Keratinocyte (primary cell): ENCODE measurements around the gene CLIC3. TPM values are rescaled to one million over a fixed set of nuclear protein-coding genes. Genes with fewer than 3 reads are reported as not detected.
"Not testable (repeated sequence)": the region's sequence is repeated elsewhere in the genome, so short reads cannot be mapped to it uniquely, and the experiment has no call there.

Experiments
- DNase-seq: peaks from one replicate; pipeline ENCODE4 v3.0.0-alpha.2; 2011; ENCODE audit warnings: low read depth, missing footprints, low spot score
- FAIRE-seq: peaks from 2 replicates; lab custom pipeline; 2011; peaks lifted over from hg19 to GRCh38; lab: Jason Lieb, UNC
- H2AFZ ChIP-seq: 2 replicates; pipeline ENCODE4 v1.6.0; 2012; ENCODE audit warnings: low read length, control low read depth, inconsistent platforms; ENCODE audit not compliant: control insufficient read depth
- H3K27ac ChIP-seq: 2 replicates; pipeline ENCODE4 v1.5.1; 2011; ENCODE audit warnings: low read length; ENCODE audit not compliant: control insufficient read depth, insufficient read depth
- H3K27me3 ChIP-seq: 3 replicates; pipeline ENCODE4 v1.6.0; 2011; ENCODE audit warnings: low read length; ENCODE audit not compliant: control insufficient read depth, insufficient read depth; ENCODE audit errors: extremely low read depth
- H3K36me3 ChIP-seq, 2 experiments: 2 replicates in 1 of 2; 3 replicates in 1 of 2; pipeline ENCODE4 v1.5.1; 2011; ENCODE audit warnings: low read length in 2 of 2, mild to moderate bottlenecking in 1 of 2; ENCODE audit not compliant: control insufficient read depth in 2 of 2, insufficient read depth in 2 of 2; ENCODE audit errors: extremely low read depth in 1 of 2
- H3K4me1 ChIP-seq: 3 replicates; pipeline ENCODE4 v1.5.1; 2011; ENCODE audit warnings: low read length; ENCODE audit not compliant: control insufficient read depth, insufficient read depth; ENCODE audit errors: extremely low read depth
- H3K4me2 ChIP-seq: 3 replicates; pipeline ENCODE4 v1.6.0; 2011; ENCODE audit warnings: low read depth, low read length; ENCODE audit not compliant: control insufficient read depth, insufficient read depth; ENCODE audit errors: extremely low read depth
- H3K4me3 ChIP-seq, 3 experiments: fragments of 200-600 bp in 1 of 3; sonication (generic) in 1 of 3; 2 replicates in 2 of 3; 3 replicates in 1 of 3; pipeline ENCODE4 v1.5.1; 2011 to 2016; ENCODE audit warnings: low read length in 3 of 3, mild to moderate bottlenecking in 3 of 3, control low read depth in 2 of 3, inconsistent platforms in 1 of 3, low read depth in 1 of 3, mixed read lengths in 1 of 3, mixed run types in 1 of 3, moderate library complexity in 1 of 3; ENCODE audit not compliant: control insufficient read depth in 2 of 3, insufficient read depth in 2 of 3; ENCODE audit errors: extremely low read depth in 1 of 3
- H3K79me2 ChIP-seq: 2 replicates; pipeline ENCODE4 v1.6.0; 2012; ENCODE audit warnings: low read length; ENCODE audit not compliant: control insufficient read depth, insufficient read depth
- H3K9ac ChIP-seq: 3 replicates; pipeline ENCODE4 v1.6.0; 2011; ENCODE audit warnings: low read length; ENCODE audit not compliant: control insufficient read depth, insufficient read depth; ENCODE audit errors: extremely low read depth
- H3K9me1 ChIP-seq: 3 replicates; pipeline ENCODE4 v1.6.0; 2011; ENCODE audit warnings: low read length; ENCODE audit not compliant: control insufficient read depth, insufficient read depth; ENCODE audit errors: extremely low read depth
- H3K9me3 ChIP-seq: 2 replicates; pipeline ENCODE4 v1.5.1; 2012; ENCODE audit warnings: low read depth, low read length; ENCODE audit not compliant: control insufficient read depth
- H4K20me1 ChIP-seq: 3 replicates; pipeline ENCODE4 v1.6.0; 2011; ENCODE audit warnings: low read length; ENCODE audit not compliant: control insufficient read depth, insufficient read depth; ENCODE audit errors: extremely low read depth
- EZH2 ChIP-seq: IDR thresholded peaks from one replicate; pipeline ENCODE4 v1.6.1; 2012; ENCODE audit warnings: inconsistent platforms, mild to moderate bottlenecking, low read length, moderate library complexity
- dilution Hi-C: fragments of 300-500 bp; cut with MboI; formaldehyde crosslinking; loops from one replicate; pipeline ENCODE4 v1.7.0; 2020; ENCODE audit warnings: low sequenced_read_pairs; ENCODE audit not compliant: extremely low pct_ligation_motif_present
- polyA plus RNA-seq, 5 experiments: library from polyadenylated mRNA; depleted of rRNA in 3 of 5; stranded (reverse) in 3 of 5; stranded (forward) in 1 of 5; unstranded in 1 of 5; fragments of >200 nt; gene quantifications; 1 replicate in 1 of 5; 2 replicates in 3 of 5; 3 replicates in 1 of 5; pipeline versions ENCODE4 v1.2.1 to v1.2.3, GENCODE V29; 2011 to 2012; ENCODE audit warnings: missing spikeins in 2 of 5, low read depth in 1 of 5, low replicate concordance in 1 of 5
- TF ChIP-seq, protein P1 (sequence below), 3 experiments: IDR thresholded peaks in 1 of 3; conservative IDR thresholded peaks in 1 of 3; optimal IDR thresholded peaks in 1 of 3; 2 replicates in 2 of 3; 3 replicates in 1 of 3; pipeline versions ENCODE3 to v1.5.1; 2011; ENCODE audit warnings: low read length in 3 of 3, mild to moderate bottlenecking in 3 of 3, moderate library complexity in 2 of 3, control low read depth in 1 of 3, inconsistent platforms in 1 of 3; ENCODE audit not compliant: insufficient read depth in 2 of 3; ENCODE audit errors: extremely low read depth in 1 of 3

Gene CLIC3
- polyA plus RNA-seq, 1 donor (not counting 4 experiments of a cell fraction or from before 2014, with no cell fraction given) = 5.5 TPM

DNA sequence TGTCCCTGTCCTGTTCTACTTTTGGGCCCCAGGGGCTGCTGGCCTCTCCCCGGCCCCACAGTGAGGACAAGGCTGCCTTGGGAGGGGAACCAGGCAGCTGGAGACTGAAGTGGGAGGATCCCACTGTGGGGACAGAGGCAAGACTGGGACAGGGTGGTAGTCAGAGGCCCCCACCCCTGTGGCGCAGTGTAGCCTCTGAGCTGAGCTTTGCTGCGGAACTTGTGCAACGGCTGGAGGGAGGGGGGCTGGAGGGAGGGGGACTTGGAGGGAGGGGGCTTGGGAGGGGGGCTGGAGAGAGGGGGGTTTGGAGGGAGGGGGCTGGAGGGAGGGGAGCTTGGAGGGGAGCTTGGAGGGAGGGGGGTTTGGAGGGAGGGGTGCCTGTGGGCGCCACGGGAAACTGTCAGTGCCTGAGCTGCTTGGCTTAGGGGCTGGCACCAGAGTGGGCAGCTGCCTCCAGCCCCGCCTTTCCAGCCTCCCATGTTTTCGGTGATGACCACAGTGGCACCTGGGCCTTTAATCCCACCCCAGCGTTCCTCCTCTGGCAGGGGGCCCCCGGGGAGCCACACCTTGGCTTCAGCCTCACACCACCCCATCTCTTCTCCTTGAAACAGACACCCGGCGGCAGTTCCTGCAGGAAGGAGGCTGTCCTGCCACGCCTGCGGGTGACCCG lies 37.8 kb upstream of the CLIC3 start:
- no peak overlapping the region for H2AFZ ChIP-seq
- no peaks in the 10 kb centered on the region for H3K27me3 ChIP-seq
- H3K4me1 ChIP-seq = peaks cover 3% of the 10 kb centered on the region
- H3K4me3 ChIP-seq = no peak overlapping the region
- dilution Hi-C loops = no loop called here
- no peaks in the 10 kb centered on the region for H3K9me1 ChIP-seq
- no peaks in the 10 kb centered on the region for H4K20me1 ChIP-seq
- H3K27ac ChIP-seq = no peak overlapping the region
- H3K79me2 ChIP-seq = no peaks in the 10 kb centered on the region
- TF ChIP-seq EZH2 = no peak
- TF ChIP-seq, protein P1, sequence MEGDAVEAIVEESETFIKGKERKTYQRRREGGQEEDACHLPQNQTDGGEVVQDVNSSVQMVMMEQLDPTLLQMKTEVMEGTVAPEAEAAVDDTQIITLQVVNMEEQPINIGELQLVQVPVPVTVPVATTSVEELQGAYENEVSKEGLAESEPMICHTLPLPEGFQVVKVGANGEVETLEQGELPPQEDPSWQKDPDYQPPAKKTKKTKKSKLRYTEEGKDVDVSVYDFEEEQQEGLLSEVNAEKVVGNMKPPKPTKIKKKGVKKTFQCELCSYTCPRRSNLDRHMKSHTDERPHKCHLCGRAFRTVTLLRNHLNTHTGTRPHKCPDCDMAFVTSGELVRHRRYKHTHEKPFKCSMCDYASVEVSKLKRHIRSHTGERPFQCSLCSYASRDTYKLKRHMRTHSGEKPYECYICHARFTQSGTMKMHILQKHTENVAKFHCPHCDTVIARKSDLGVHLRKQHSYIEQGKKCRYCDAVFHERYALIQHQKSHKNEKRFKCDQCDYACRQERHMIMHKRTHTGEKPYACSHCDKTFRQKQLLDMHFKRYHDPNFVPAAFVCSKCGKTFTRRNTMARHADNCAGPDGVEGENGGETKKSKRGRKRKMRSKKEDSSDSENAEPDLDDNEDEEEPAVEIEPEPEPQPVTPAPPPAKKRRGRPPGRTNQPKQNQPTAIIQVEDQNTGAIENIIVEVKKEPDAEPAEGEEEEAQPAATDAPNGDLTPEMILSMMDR (optimal IDR thresholded peaks at IDR 0.05 in 1 of 3, IDR thresholded peaks at IDR 0.05 in 1 of 3, conservative IDR thresholded peaks at IDR 0.05 in 1 of 3; ENCODE audit: extremely low read depth in 1 of 3, insufficient read depth in 2 of 3, low read length in 3 of 3) = no peak
- H3K36me3 ChIP-seq = peaks cover 0 to 2% of the 10 kb centered on the region in 2 experiments
- no peaks in the 10 kb centered on the region for H3K9me3 ChIP-seq
- FAIRE-seq = no peak
- DNase-seq = no peak
- no peak overlapping the region for H3K9ac ChIP-seq
- H3K4me2 ChIP-seq = peak overlapping the region; percentile 16

DNA sequence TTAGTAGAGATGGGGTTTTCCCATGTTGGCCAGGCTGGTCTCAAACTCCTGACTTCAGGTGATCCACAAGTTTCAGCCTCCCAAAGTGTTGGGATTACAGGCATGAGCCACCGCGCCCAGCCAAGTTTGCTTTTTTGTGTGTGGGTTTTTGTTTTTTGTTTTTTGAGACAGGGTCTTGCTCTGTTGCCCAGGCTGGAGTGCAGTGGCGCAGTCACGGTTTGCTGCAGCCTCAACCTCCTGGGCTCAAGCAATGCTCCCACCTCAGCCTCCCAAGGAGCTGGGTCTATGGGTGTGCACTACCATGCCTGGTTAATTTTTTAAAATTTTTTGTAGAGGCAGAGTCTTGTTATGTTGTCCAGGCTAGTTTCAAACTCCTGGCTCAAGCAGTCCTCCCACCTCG lies 37.1 kb upstream of the CLIC3 start:
- H3K4me3 ChIP-seq, dilution Hi-C loops, H3K27ac ChIP-seq, H3K9me3 ChIP-seq, H3K79me2 ChIP-seq, FAIRE-seq, H3K4me1 ChIP-seq, H3K9me1 ChIP-seq, H3K9ac ChIP-seq, DNase-seq, H3K27me3 ChIP-seq, H2AFZ ChIP-seq, H4K20me1 ChIP-seq, H3K4me2 ChIP-seq, H3K36me3 ChIP-seq: not testable (repeated sequence)

DNA sequence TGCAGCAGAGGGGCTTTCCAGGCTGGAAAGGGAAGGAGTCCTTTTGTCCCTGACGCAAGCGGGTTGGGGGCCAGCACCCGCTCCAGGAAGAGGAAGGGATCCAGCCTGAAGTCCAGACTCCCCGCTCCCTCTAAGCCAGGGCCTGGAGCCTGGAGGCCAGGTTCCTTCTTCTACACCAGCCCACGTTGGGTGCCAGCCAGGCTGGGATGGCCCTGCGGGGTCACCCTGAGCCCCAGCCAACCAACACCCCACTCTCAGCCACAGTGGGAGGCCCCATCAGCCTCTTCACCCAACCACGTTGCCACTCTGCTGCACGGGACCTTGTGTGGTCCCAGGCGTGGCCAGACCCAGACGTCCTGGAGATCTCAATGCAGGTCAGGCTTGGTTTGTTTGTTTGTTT lies 36.5 kb upstream of the CLIC3 start:
- H3K9me3 ChIP-seq = no peaks in the 10 kb centered on the region
- TF ChIP-seq, protein P1 (optimal IDR thresholded peaks at IDR 0.05 in 1 of 3, IDR thresholded peaks at IDR 0.05 in 1 of 3, conservative IDR thresholded peaks at IDR 0.05 in 1 of 3; ENCODE audit: extremely low read depth in 1 of 3, insufficient read depth in 2 of 3, low read length in 3 of 3) = no peak
- TF ChIP-seq EZH2 = no peak
- dilution Hi-C loops = no loop called here
- H3K4me3 ChIP-seq = no peak overlapping the region
- no peaks in the 10 kb centered on the region for H3K27me3 ChIP-seq
- H3K4me1 ChIP-seq = peaks cover 10% of the 10 kb centered on the region
- H4K20me1 ChIP-seq = no peaks in the 10 kb centered on the region
- no peaks in the 10 kb centered on the region for H3K9me1 ChIP-seq
- H2AFZ ChIP-seq = no peak overlapping the region
- H3K9ac ChIP-seq = no peak overlapping the region
- DNase-seq (no peak), FAIRE-seq (no peak)
- H3K79me2 ChIP-seq = no peaks in the 10 kb centered on the region
- no peaks in the 10 kb centered on the region for H3K36me3 ChIP-seq
- H3K4me2 ChIP-seq = no peak overlapping the region
- H3K27ac ChIP-seq = no peak overlapping the region
